Mesothelial cell of epicardium (in vitro differentiated cells): ENCODE measurements around the gene ERC1. TPM values are rescaled to one million over a fixed set of nuclear protein-coding genes. Genes with fewer than 3 reads are reported as not detected.

Source experiments
- DNase-seq, 2 experiments: peaks; one replicate each; pipeline ENCODE4 v3.0.0; 2021; ENCODE audit warnings: low spot score in 2 of 2; ENCODE audit not compliant: unreplicated experiment in 2 of 2
- H3K27ac Mint-ChIP-seq: 2 replicates; pipeline ENCODE4 v1.8.0; 2021; ENCODE audit warnings: mixed read lengths
- H3K27me3 Mint-ChIP-seq: 2 replicates; pipeline ENCODE4 v1.8.0; 2021; ENCODE audit warnings: low read depth, mixed read lengths
- H3K36me3 Mint-ChIP-seq: 2 replicates; pipeline ENCODE4 v1.8.0; 2021; ENCODE audit warnings: mixed read lengths
- H3K4me1 Mint-ChIP-seq: 2 replicates; pipeline ENCODE4 v1.8.0; 2021; ENCODE audit warnings: mixed read lengths
- H3K4me3 Mint-ChIP-seq: 2 replicates; pipeline ENCODE4 v1.8.0; 2021; ENCODE audit warnings: mild to moderate bottlenecking, moderate library complexity, mixed read lengths
- H3K9me3 Mint-ChIP-seq: 2 replicates; pipeline ENCODE4 v1.8.0; 2021; ENCODE audit warnings: mixed read lengths
- CTCF ChIP-seq: fragments of 200-600 bp; sonication (generic); IDR thresholded peaks from one replicate; pipeline ENCODE4 v1.5.0; 2021; ENCODE audit warnings: antibody characterized with exemption; ENCODE audit not compliant: unreplicated experiment
- total RNA-seq: library from RNA; stranded (reverse); gene quantifications from 3 replicates; pipeline ENCODE4 v1.2.1, GENCODE V29; 2021

Gene ERC1
- total RNA-seq, 1 donor from 2014 or later = 66.1 TPM

GRCh38 chr12:1324910-1325309 is 333.9 kb downstream of the ERC1 start:
- no peak for DNase-seq
- Mint-ChIP-seq H3K4me3 (no peak overlapping the region), H3K4me1 (peaks cover 48% of the 10 kb centered on the region), H3K36me3 (peaks cover 2% of the 10 kb centered on the region), H3K27me3 (no peaks in the 10 kb centered on the region), H3K27ac (no peak overlapping the region), H3K9me3 (no peaks in the 10 kb centered on the region)
- no peak for TF ChIP-seq CTCF

DNA sequence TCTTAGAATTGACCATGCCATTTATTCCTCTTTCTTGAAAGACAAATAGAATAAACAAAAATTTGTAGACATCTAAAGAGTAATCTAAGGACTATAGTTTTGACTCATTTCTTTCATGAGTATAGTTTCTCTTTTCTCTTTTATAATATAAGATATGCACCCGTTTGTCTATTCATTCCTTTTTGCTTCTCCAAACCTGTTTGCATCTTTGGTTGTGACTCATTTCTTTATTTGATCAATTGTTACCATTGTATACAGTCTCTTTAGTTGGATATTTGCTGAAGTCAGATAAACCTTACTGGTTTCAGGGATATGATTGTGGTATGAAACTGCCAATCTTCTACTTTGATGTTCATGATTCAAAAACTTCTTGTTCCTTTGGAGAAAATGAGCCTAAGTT is 334.6 kb downstream of the ERC1 start:
- Mint-ChIP-seq H3K27me3 (no peaks in the 10 kb centered on the region), H3K27ac (no peak overlapping the region), H3K36me3 (peaks cover under 1% of the 10 kb centered on the region), H3K4me3 (no peak overlapping the region), H3K4me1 (peaks cover 50% of the 10 kb centered on the region), H3K9me3 (peaks cover 3% of the 10 kb centered on the region)
- no peak for TF ChIP-seq CTCF
- no peak for DNase-seq

GRCh38 chr12:1326258-1326657 is 335.2 kb downstream of the ERC1 start:
- TF ChIP-seq CTCF = no peak
- peaks cover 50% of the 10 kb centered on the region for H3K4me1 Mint-ChIP-seq
- H3K4me3 Mint-ChIP-seq = no peak overlapping the region
- no peaks in the 10 kb centered on the region for H3K27me3 Mint-ChIP-seq
- H3K27ac Mint-ChIP-seq = peak overlapping the region; percentile 67
- peaks cover 2% of the 10 kb centered on the region for H3K36me3 Mint-ChIP-seq
- H3K9me3 Mint-ChIP-seq = peaks cover 6% of the 10 kb centered on the region
- DNase-seq = no peak

GRCh38 chr12:1328391-1328790 is 337.4 kb downstream of the ERC1 start:
- H3K27me3 Mint-ChIP-seq = no peaks in the 10 kb centered on the region
- H3K36me3 Mint-ChIP-seq = peaks cover 13% of the 10 kb centered on the region
- H3K9me3 Mint-ChIP-seq = peaks cover 12% of the 10 kb centered on the region
- DNase-seq = no peak
- no peak overlapping the region for H3K27ac Mint-ChIP-seq
- peaks cover 64% of the 10 kb centered on the region for H3K4me1 Mint-ChIP-seq
- TF ChIP-seq CTCF = no peak
- H3K4me3 Mint-ChIP-seq = no peak overlapping the region

DNA sequence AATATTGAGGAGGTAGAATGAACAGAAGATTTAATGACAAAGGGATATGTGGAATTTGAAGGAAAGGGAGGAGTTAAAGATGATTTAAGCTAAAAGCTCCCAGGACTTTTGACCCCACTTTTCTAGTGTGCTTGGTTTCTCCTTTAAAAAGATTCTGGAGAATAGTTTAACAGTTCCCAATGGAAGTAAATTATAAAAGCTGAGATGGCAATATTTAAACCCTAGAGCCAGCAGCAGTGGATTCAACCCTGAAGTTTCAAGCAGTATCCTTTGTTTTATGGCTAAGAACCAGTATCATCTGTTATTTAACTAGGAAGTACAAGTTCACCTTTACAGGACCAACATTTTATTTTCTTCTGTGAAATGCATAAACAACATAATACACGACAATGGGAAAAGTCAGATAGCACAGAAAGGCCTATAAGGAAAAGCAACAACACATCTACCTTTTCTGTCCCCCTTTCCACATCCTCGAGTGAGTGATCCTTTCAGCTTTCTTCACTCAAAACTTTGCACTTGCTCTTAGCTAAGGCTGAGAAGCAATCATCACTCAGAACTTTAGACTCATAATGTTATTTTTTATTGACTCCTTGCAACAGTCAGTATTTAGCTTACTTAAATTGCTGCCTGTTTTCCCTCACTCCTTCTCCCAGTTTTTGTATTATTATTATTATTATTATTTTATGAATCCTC is 338.9 kb downstream of the ERC1 start:
- Mint-ChIP-seq H3K4me1 (peaks cover 53% of the 10 kb centered on the region), H3K36me3 (peaks cover 25% of the 10 kb centered on the region), H3K27me3 (no peaks in the 10 kb centered on the region), H3K9me3 (peaks cover 25% of the 10 kb centered on the region), H3K4me3 (no peak overlapping the region), H3K27ac (no peak overlapping the region)
- no peak for TF ChIP-seq CTCF
- no peak for DNase-seq

DNA sequence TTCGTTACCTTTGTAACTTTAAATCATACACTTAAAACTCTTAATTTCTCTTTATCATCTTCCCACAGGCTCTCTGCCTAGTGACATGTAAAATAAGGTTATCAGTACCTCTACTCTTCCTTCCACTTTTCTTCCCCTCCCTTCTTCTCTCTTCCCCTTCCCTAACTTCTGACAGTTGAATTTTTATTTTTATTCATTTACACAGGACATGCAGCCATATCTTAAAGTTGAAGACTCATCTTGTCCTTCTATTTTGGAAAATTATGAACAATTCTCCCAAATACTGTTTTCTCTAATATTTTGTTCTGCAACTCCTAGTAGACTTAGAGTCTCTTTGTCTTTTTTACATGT is 339.4 kb downstream of the ERC1 start:
- H3K27ac Mint-ChIP-seq = no peak overlapping the region
- no peak for TF ChIP-seq CTCF
- H3K4me1 Mint-ChIP-seq = peaks cover 49% of the 10 kb centered on the region
- DNase-seq = no peak
- no peaks in the 10 kb centered on the region for H3K27me3 Mint-ChIP-seq
- no peak overlapping the region for H3K4me3 Mint-ChIP-seq
- peaks cover 30% of the 10 kb centered on the region for H3K36me3 Mint-ChIP-seq
- H3K9me3 Mint-ChIP-seq = peaks cover 30% of the 10 kb centered on the region
